KBM-7 (cell line): ENCODE results near the gene PRKN.

Source experiments
- DNase-seq: peaks from one replicate; pipeline ENCODE4 v3.0.0-alpha.2; 2015
- in situ Hi-C: fragments of 300-500 bp; cut with MboI; formaldehyde crosslinking; loops from 2 replicates; pipeline ENCODE4 v1.14.3; 2020; ENCODE audit warnings: low sequenced_read_pairs, low pct_unique_long_range_greater_than_20kb, mixed read lengths

The PRKN gene

DNA sequence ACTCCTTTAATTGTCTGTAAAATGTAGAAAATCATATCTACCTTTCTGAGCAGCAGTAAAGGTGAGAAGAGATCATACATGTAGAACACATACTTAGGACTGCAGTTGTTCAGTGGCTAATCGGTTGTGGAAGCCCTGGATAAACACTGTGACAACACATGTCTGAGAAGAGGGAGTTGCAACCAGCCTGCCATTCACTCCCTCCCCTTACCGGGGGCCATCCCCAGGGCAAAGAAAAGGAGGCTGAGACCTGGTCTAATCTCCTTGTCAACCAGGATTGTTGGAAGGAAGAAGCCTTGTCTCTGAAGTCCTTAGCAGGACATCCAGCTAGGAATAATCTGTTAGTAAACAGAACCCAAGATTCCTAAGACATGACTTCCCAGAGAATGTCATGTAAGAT is 991.2 kb downstream of the PRKN start:
- DNase-seq = no peak
- in situ Hi-C loops = no loop called here

- no peak for DNase-seq
- in situ Hi-C loops = no loop called here
Measured at GRCh38 chr6:161732594-161732993, 995.0 kb downstream of the PRKN start.

- in situ Hi-C loops = no loop called here
- no peak for DNase-seq
Measured at GRCh38 chr6:161727083-161727833, 1000.3 kb downstream of the PRKN start.

DNA sequence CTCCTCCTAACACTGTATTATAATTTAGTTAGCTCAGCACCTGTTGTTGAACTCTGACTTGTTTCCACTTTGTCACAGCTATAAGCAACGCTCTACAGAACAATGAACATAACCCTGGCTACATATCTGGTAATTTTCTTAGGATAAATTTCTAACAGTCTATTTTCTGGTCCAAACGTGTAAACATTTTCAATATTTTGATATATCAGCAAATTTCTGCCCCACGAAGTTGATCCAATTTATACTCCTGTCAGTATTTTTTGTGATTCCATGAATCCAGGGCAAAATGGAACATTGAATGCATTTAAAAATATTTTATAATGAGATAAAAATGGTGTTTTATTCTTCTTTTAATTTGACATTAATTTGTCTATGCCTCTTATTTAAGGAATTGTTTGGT is 1005.2 kb downstream of the PRKN start:
- no peak for DNase-seq
- in situ Hi-C loops = no loop called here

DNA sequence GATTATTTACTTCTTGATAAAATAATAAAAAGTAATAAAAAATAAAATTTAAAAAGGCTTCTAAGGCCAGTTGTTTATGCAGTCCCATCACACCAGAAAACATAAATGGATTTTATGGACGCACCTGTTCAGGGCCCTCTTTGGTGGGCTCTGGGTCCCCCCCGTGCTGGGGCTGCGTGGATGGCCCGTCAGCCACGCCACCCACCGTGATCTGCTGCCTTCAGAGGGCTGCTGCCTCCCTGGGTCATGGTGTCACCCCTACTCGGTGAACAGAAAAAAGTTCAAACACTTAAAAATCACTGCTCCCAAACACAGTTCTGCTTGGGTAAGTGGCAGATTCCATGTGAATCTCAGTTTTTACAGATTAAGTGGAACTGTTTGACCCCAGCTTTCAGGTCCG is 1006.1 kb downstream of the PRKN start:
- DNase-seq = no peak
- in situ Hi-C loops = no loop called here

- no peak for DNase-seq
- in situ Hi-C loops = no loop called here
Measured at GRCh38 chr6:161716176-161716575, 1011.4 kb downstream of the PRKN start.

DNA sequence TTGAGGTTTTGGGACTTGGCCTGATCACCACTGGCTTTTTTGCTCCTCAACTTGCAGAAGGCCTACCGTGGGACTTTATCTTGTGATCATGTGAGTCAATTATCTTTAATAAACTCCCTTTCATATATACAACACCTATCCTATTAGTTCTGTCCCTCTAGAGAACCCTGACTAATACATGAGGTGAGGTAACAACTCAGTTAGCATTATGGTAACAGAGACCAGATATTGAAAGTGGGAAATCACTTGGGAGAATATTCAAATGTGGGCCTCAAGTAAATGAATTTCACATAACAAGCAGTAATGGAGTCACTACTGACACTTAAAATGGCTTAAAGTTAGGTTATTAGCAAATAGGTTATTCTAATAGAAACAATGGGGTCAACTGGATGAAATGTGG is 1015.6 kb downstream of the PRKN start:
- in situ Hi-C loops = no loop called here
- no peak for DNase-seq

DNA sequence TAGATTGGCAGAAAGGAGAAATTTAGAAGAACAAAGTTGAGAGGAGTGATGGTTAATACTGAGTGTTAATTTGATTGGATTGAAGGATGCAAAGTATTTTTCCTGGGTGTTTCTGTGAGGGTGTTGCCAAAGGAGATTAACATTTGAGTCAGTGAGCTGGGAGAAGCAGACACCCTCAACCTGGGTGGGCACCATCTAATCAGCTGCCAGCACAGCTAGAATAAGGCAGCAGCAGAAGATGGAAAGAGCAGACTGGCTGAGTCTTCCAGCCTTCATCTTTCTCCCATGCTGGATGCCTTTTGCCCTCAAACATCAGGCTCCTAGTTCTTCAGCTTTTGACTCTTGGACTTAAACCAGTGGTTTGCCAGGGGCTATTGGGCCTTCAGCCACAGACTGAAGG is 1016.1 kb downstream of the PRKN start:
- in situ Hi-C loops = no loop called here
- no peak for DNase-seq

DNA sequence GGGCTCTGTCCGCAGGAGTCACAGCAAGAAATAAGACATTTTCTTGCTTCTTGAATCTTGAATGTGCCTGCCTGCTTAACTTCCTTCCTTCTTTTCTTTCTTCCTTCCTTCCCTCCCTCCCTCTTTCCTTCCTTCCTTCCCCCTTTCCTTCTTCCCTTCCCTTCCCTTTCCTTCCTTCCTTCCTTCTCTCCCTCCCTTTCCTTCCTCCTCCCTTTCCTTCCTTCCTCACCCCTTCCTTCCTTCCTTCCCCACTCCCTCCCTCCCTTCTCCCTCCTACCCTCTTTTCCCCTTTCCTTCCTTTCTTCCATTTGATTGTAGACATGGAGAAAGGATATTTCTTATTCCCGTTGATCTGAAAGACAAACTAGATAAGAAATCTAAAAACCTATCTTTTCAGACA is 1016.9 kb downstream of the PRKN start:
- DNase-seq = no peak
- in situ Hi-C loops = no loop called here

GRCh38 chr6:161701056-161701455 is 1026.5 kb downstream of the PRKN start:
- in situ Hi-C loops = no loop called here
- no peak for DNase-seq

DNA sequence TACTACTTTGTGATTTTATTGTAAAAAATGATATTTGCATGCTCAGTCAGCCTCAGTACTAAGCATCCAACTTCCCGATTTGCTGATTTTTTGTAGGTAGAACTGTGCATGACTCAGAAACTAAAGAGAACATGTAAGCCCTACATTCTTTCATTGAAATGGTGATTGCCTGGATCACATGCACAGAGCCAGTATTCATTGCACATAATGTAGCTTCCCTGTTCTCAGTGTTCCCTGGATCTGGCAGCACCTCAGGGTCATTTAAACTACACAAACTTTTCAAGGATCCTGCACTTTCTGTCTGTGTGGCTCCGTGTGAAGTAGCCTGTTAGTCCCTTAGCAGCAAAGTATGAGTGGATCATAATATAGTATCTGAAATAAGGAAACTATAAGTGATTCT is 1030.8 kb downstream of the PRKN start:
- in situ Hi-C loops = no loop called here
- DNase-seq = no peak

DNA sequence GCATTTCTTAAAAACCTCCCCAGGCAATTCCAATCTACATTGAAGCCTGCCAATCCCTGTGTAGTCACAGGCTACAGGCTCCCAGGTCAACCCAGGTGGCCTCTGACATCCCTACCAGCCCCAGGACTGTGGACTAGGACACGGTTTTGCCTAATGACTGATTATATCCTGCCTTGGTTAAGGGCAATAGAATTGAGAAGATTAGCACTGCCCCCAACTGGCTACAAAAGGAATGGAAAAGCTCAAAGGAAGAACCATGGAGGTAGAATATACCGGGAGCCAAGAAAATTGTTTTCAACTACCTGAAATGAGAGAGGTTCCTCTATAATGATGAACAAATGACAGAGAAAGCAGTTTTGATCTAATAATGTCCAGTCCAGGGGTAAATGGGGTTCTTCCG is 1032.6 kb downstream of the PRKN start:
- in situ Hi-C loops = no loop called here
- peak; percentile 8 for DNase-seq

GRCh38 chr6:161686655-161687054 is 1040.9 kb downstream of the PRKN start:
- no peak for DNase-seq
- in situ Hi-C loops = no loop called here

GRCh38 chr6:161684731-161685475 is 1042.7 kb downstream of the PRKN start:
- in situ Hi-C loops = no loop called here
- DNase-seq = no peak

- DNase-seq = no peak
Measured at GRCh38 chr6:161683400-161683799, 1044.2 kb downstream of the PRKN start.

GRCh38 chr6:161682982-161683381 is 1044.6 kb downstream of the PRKN start:
- no peak for DNase-seq
- in situ Hi-C loops = no loop called here

More at GRCh38 chr6:161683400-161683799, 1044.2 kb downstream of the PRKN start:
- in situ Hi-C loops = no loop called here

DNA sequence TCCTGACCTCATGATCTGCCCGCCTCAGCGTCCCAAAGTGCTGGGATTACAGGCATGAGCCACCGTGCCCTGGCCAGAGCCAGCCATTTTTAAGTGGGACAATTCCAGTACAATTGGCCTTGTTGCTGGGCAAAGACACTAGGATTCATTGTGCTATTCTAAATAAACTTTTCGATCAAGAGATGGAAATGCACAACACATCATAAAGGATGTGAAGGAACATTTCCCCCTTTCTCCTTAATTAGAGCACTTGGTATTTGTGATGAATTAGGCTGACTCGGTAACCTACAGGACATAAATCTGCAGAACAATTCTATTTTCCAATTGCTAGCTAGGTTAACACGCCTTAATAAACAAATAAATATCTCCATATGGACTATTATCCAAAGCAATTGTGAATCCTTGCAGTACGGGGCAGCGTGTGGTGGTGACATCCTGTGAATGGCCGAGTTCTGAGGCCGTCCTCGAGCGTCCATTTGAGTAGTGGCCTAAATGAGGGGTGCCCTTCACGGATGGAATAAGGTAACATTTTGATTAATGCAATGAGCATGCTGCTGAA is 1047.5 kb downstream of the PRKN start:
- no peak for DNase-seq
- in situ Hi-C loops = no loop called here

GRCh38 chr6:161677188-161677587 is 1050.4 kb downstream of the PRKN start:
- no peak for DNase-seq
- in situ Hi-C loops = no loop called here

- DNase-seq = no peak
- in situ Hi-C loops = no loop called here
Measured at GRCh38 chr6:161676586-161676985, 1051.0 kb downstream of the PRKN start.

GRCh38 chr6:161674930-161675682 is 1052.5 kb downstream of the PRKN start:
- DNase-seq = no peak
- in situ Hi-C loops = no loop called here
